Measurements from ENCODE around the gene PSMB11.

- TF ChIP-seq CTCF (IDR thresholded peaks at IDR 0.05; ENCODE audit: extremely low read depth in 1 of 2, insufficient read depth in 1 of 2, low read depth in 1 of 2, low read length in 2 of 2) (no peak), POLR2A (IDR thresholded peaks at IDR 0.05; ENCODE audit: low read depth, low read length) (no peak), POLR2AphosphoS5 (IDR thresholded peaks at IDR 0.05; ENCODE audit: insufficient read depth, low read depth, low read length) (no peak), MYC (IDR thresholded peaks at IDR 0.05; ENCODE audit: low read depth, low read length) (no peak)
Measured at GRCh38 chr14:23028799-23029198, 13.2 kb upstream of the PSMB11 start.
